Upper lobe of left lung (tissue), 4 donors: ENCODE measurements around the gene PDE4D.

Experiments used
- CTCF ChIP-seq, 6 experiments: fragments of 450-650 bp in 4 of 6; fragments of 200-600 bp in 2 of 6; sonication (generic) in 2 of 6; IDR thresholded peaks; one replicate each; pipeline ENCODE4 v1.5.1; 2016 to 2019; ENCODE audit warnings: antibody characterized with exemption in 6 of 6
- EP300 ChIP-seq, 4 donors: sonication (generic); formaldehyde crosslinking; IDR thresholded peaks; one replicate each; pipeline ENCODE4 v1.5.1; 2017; ENCODE audit warnings: antibody characterized with exemption in 4 of 4, control low read depth in 2 of 4
- POLR2A ChIP-seq, 4 donors: fragments of 450-650 bp; IDR thresholded peaks; one replicate each; pipeline ENCODE4 v1.5.1; 2016 to 2017; ENCODE audit warnings: antibody characterized with exemption in 4 of 4, mild to moderate bottlenecking in 2 of 4
- POLR2AphosphoS5 ChIP-seq, 2 donors: sonication (generic); formaldehyde crosslinking; IDR thresholded peaks; one replicate each; pipeline ENCODE4 v1.5.1; 2017; ENCODE audit warnings: antibody characterized with exemption in 2 of 2

- no peak for TF ChIP-seq POLR2A (IDR thresholded peaks at IDR 0.05)
- TF ChIP-seq POLR2AphosphoS5 (IDR thresholded peaks at IDR 0.05) = no peak
- TF ChIP-seq CTCF (IDR thresholded peaks at IDR 0.05) = no peak
- no peak for TF ChIP-seq EP300 (IDR thresholded peaks at IDR 0.05)
Observed at GRCh38 chr5:59130431-59130830, 763.1 kb downstream of the PDE4D start.
